K562 (cell line): ENCODE data around the gene NR3C1. TPM values are rescaled to one million over a fixed set of nuclear protein-coding genes. Genes with fewer than 3 reads are reported as not detected.

Source experiments
- ATAC-seq: fragments of 200-7000 bp; cut with Tn5 transposase; 3 replicates; pipeline ENCODE4 v1.9.1; 2020; ENCODE audit warnings: moderate library complexity
- BruUV-seq: library from RNA; stranded (reverse); fragments of 400-500 nt; replicated peaks from 2 replicates; lab custom pipeline; 2021; lab: Mats Ljungman, UMichigan
- CTCF ChIA-PET: fragments of 300-600 bp; formaldehyde crosslinking; extraction: SDS; loops from one replicate; lab custom pipeline; 2021; ENCODE audit warnings: low intra/inter-chr PET ratio; lab: Yijun Ruan, JAX
- POLR2A ChIA-PET: fragments of 300-600, 350-650 bp; sonication (Branson Sonifier 250); formaldehyde crosslinking; extraction: SDS; loops from one replicate; lab custom pipeline; 2021; ENCODE audit warnings: antibody characterized with exemption, inconsistent platforms; lab: Yijun Ruan, JAX
- DNase-seq, 4 experiments: peaks; one replicate each; pipeline versions ENCODE4 v3.0.0 to v3.0.0-alpha.2; 2011 to 2018; ENCODE audit warnings: low spot score in 3 of 4, mixed read lengths in 3 of 4; ENCODE audit errors: extremely low read depth in 1 of 4
- FAIRE-seq: peaks from 2 replicates; lab custom pipeline; 2011; peaks lifted over from hg19 to GRCh38; lab: Jason Lieb, UNC
- H2AFZ ChIP-seq: 2 replicates; pipeline ENCODE4 v1.6.0; 2011; ENCODE audit warnings: low read depth, low read length, control low read depth, inconsistent platforms
- H3K27ac ChIP-seq: fragments of 200-600 bp; 3 replicates; pipeline ENCODE4 v1.8.0; 2011; ENCODE audit warnings: low read depth, mild to moderate bottlenecking, control low read depth, inconsistent platforms, low read length, moderate library complexity, mixed read lengths; ENCODE audit errors: extremely low read depth
- H3K27me3 ChIP-seq, 2 experiments: fragments of 300-600 bp in 1 of 2; 2 replicates in 1 of 2; 3 replicates in 1 of 2; pipeline versions ENCODE4 v1.6.0 to v1.8.0; 2011; ENCODE audit warnings: inconsistent platforms in 2 of 2, low read length in 2 of 2, mild to moderate bottlenecking in 1 of 2, mixed read lengths in 1 of 2, moderate library complexity in 1 of 2; ENCODE audit not compliant: control insufficient read depth in 2 of 2, insufficient read depth in 2 of 2
- H3K36me3 ChIP-seq: fragments of 300-600 bp; 3 replicates; pipeline ENCODE4 v1.8.0; 2011; ENCODE audit warnings: mild to moderate bottlenecking, low read length, inconsistent platforms; ENCODE audit not compliant: control insufficient read depth, insufficient read depth
- H3K4me1 ChIP-seq, 2 experiments: fragments of 200-600 bp in 1 of 2; replicated peaks in 1 of 2; 2 replicates in 1 of 2; 3 replicates in 1 of 2; pipeline versions ENCODE4 v1.5.1 to v1.8.0; 2011; ENCODE audit warnings: inconsistent platforms in 2 of 2, low read length in 2 of 2, mild to moderate bottlenecking in 1 of 2, mixed read lengths in 1 of 2, moderate library complexity in 1 of 2; ENCODE audit not compliant: control insufficient read depth in 2 of 2, insufficient read depth in 2 of 2
- H3K4me2 ChIP-seq: 2 replicates; pipeline ENCODE4 v1.6.1; 2011; ENCODE audit warnings: low read length, control low read depth, inconsistent platforms, mixed read lengths; ENCODE audit not compliant: insufficient read depth
- H3K4me3 ChIP-seq: fragments of 200-600 bp; sonication (generic), shearing (Covaris generic); 2 replicates; pipeline ENCODE4 v1.5.1; 2016; ENCODE audit warnings: control low read depth, inconsistent platforms
- H3K79me2 ChIP-seq: fragments of 200-600 bp; 3 replicates; pipeline ENCODE4 v1.8.0; 2011; ENCODE audit warnings: low read length, inconsistent platforms; ENCODE audit not compliant: control insufficient read depth, insufficient read depth
- H3K9ac ChIP-seq, 2 experiments: 2 replicates each; pipeline versions ENCODE4 v1.6.0 to v1.6.1; 2011; ENCODE audit warnings: low read depth in 2 of 2, low read length in 2 of 2, control low read depth in 1 of 2, inconsistent platforms in 1 of 2, mild to moderate bottlenecking in 1 of 2, mixed read lengths in 1 of 2; ENCODE audit not compliant: insufficient read depth in 1 of 2
- H3K9me1 ChIP-seq: one replicate; pipeline ENCODE4 v1.6.0; 2011; ENCODE audit warnings: inconsistent platforms, mild to moderate bottlenecking, low read length, moderate library complexity; ENCODE audit not compliant: control insufficient read depth, insufficient read depth
- H3K9me3 ChIP-seq: replicated peaks from 2 replicates; pipeline ENCODE4 v1.5.1; 2011; ENCODE audit warnings: low read depth, low read length, inconsistent platforms; ENCODE audit not compliant: control insufficient read depth, insufficient read depth
- H4K20me1 ChIP-seq: replicated peaks from 2 replicates; pipeline ENCODE4 v1.6.1; 2011; ENCODE audit warnings: low read length, inconsistent platforms, mixed read lengths; ENCODE audit not compliant: control insufficient read depth, insufficient read depth
- C11orf30 ChIP-seq: fragments of 450-650 bp; IDR thresholded peaks from 2 replicates; pipeline ENCODE4 v1.6.1; 2016; ENCODE audit warnings: low read depth, mild to moderate bottlenecking
- ELF4 ChIP-seq: fragments of 450-650 bp; formaldehyde crosslinking; IDR thresholded peaks from 2 replicates; pipeline ENCODE4 v1.4.0; 2022; ENCODE audit warnings: missing genetic modification characterization
- MAFF ChIP-seq: IDR thresholded peaks from 2 replicates; pipeline ENCODE4 v1.6.1; 2012; ENCODE audit warnings: low read length, improper control_type of control experiment
- MAFG ChIP-seq: fragments of 450-650 bp; conservative IDR thresholded peaks from 2 replicates; pipeline ENCODE4 v1.6.1; 2016; ENCODE audit warnings: missing genetic modification characterization, missing compliant biosample characterization
- MAFK ChIP-seq: IDR thresholded peaks from 2 replicates; pipeline ENCODE4 v1.6.1; 2011; ENCODE audit warnings: low read length, improper control_type of control experiment
- PHF8 ChIP-seq: fragments of 200-600 bp; sonication (generic); IDR thresholded peaks from 2 replicates; pipeline ENCODE4 v1.6.1; 2012; ENCODE audit warnings: mixed run types, mild to moderate bottlenecking, inconsistent platforms, low read length, moderate library complexity, borderline replicate concordance
- POLR2G ChIP-seq: fragments of 200-400 bp; formaldehyde crosslinking; IDR thresholded peaks from 2 replicates; pipeline ENCODE4 v1.6.1; 2017; ENCODE audit warnings: low read depth, mild to moderate bottlenecking, antibody characterized with exemption, low read length, moderate library complexity
- PREB ChIP-seq: sonication (generic); formaldehyde crosslinking; IDR thresholded peaks from 2 replicates; pipeline ENCODE4 v1.8.1; 2023; ENCODE audit warnings: mild to moderate bottlenecking, missing genetic modification reagents
- ZBTB26 ChIP-seq: fragments of 450-650 bp; formaldehyde crosslinking; IDR thresholded peaks from 2 replicates; pipeline ENCODE4 v1.4.0; 2022; ENCODE audit warnings: missing genetic modification characterization
- ZFP91 ChIP-seq: sonication (generic); formaldehyde crosslinking; IDR thresholded peaks from 2 replicates; pipeline ENCODE4 v1.8.0; 2022; ENCODE audit warnings: mild to moderate bottlenecking, missing genetic modification reagents
- ZNF316 ChIP-seq: fragments of 450-650 bp; IDR thresholded peaks from 2 replicates; pipeline ENCODE4 v1.6.1; 2016
- WGBS: fragments of 100-300 bp; shearing (Covaris generic); methylation state at CpG from one replicate; pipeline ENCODE4 v1.1.6; 2016; ENCODE audit warnings: low coverage, mixed read lengths; ENCODE audit not compliant: insufficient coverage; ENCODE audit errors: missing lambda C conversion rate; 5-methylcytosine and 5-hydroxymethylcytosine counted together
- in situ Hi-C: fragments of 300-500 bp; cut with MboI; formaldehyde crosslinking; loops from 4 replicates; pipeline ENCODE4 v1.15.0; 2018; ENCODE audit warnings: inconsistent platforms, mixed read lengths
- intact Hi-C: fragments of 100-400 bp; cut with micrococcal nuclease; formaldehyde crosslinking; loops from 2 replicates; pipeline ENCODE4 v1.14.2; 2022
- polyA plus RNA-seq, 8 experiments: library from polyadenylated mRNA; depleted of rRNA in 4 of 8; stranded (reverse) in 5 of 8; unstranded in 3 of 8; fragments of >200 nt; fragmentation: Nextera tagmentation in 2 of 8; fragmentation: Illumina TruSeq in 1 of 8; extraction: Ambion mirVana in 2 of 8; extraction: Trizol in 1 of 8; gene quantifications; 2 replicates each; pipeline versions ENCODE4 v1.2.1 to v1.2.3, GENCODE V29; 2011 to 2014; ENCODE audit warnings: inconsistent platforms in 1 of 8, missing spikeins in 1 of 8
- total RNA-seq, 7 experiments: library from RNA; depleted of rRNA in 6 of 7; stranded (reverse); fragments of >200 nt in 6 of 7; fragmentation: Illumina TruSeq in 2 of 7; extraction: Trizol in 2 of 7; gene quantifications; 2 replicates each; pipeline versions ENCODE4 v1.2.1 to v1.2.3, GENCODE V29; 2011 to 2021; ENCODE audit warnings: low replicate concordance in 1 of 7
- TF ChIP-seq, protein P1 (sequence below): sonication (generic); formaldehyde crosslinking; IDR thresholded peaks from 2 replicates; pipeline ENCODE4 v1.8.0; 2022; ENCODE audit warnings: missing genetic modification reagents, mild to moderate bottlenecking, borderline replicate concordance

NR3C1 gene
- total and polyA plus RNA-seq, 9 of the 15 experiments (the other 6 are each of a cell fraction or from before 2014, with no cell fraction given): 8.2 to 36.0 (median 15.0) TPM

DNA sequence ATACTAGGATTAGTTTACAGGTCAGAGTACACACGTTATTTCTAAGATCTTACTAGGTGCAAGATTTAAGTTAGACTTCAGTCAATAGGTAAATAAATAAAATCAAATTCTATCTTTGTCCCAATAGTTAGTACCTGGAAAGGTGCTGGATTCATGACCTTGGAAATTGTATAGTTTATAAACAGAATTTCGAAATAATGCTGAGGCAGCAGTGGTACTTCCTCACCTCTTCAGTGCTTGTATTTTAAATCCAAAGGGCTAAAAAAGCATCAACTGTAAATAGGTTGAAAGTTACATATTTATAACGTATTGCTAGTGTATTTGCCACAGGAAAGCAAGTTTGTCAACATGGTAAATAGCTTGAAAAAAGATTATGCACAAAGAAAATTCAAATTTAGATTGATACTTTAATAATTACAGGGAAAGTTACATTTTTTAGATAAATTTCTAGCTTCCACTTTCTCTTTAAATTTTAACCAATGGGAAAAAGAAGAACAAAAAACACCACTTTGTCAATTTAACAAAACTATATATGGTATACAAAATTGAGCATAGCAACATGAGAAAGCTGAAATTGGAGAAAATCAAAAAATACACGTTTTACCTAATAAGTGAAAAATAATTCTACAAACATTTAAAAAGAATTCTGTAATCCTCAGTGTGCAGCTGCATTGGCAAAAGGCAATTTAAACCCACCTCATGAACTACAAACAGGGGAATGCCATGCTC lies 46.5 kb downstream of the NR3C1 start:
- Histone ChIP-seq H3K4me2 (no peak overlapping the region), H2AFZ (no peak overlapping the region), H3K4me3 (no peak overlapping the region), H3K9me3 (no peaks in the 10 kb centered on the region), H4K20me1 (no peaks in the 10 kb centered on the region), H3K4me1 (peaks cover 0 to 9% of the 10 kb centered on the region in 2 experiments; a peak in 3 of 5 replicates), H3K27me3 (no peaks in the 10 kb centered on the region), H3K79me2 (peaks cover 72% of the 10 kb centered on the region), H3K36me3 (no peaks in the 10 kb centered on the region), H3K27ac (no peak overlapping the region), H3K9ac (no peak overlapping the region), H3K9me1 (no peaks in the 10 kb centered on the region)
- ATAC-seq (no peak), FAIRE-seq (no peak), DNase-seq (no peak)
- in situ Hi-C loops: no loop called here
- intact Hi-C loops: no loop called here
- ChIA-PET POLR2A (interaction anchor here (1.8 kb wide), 1 partner anchor 12 kb away, joined by 4 read pairs; no protein-coding TSS in a partner anchor), CTCF (no interaction called here)
- WGBS: 50% methylated on average over 4 of the region's 4 CpGs
- TF ChIP-seq POLR2G (no peak), MAFG (peak; percentile 58), ZFP91 (CRISPR knock-in tag) (no peak), MAFF (peak; percentile 60), C11orf30 (peak; percentile 74), ZNF316 (peak; percentile 77), ELF4 (CRISPR knock-in tag) (no peak), ZBTB26 (CRISPR knock-in tag) (no peak), MAFK (peak; percentile 55; the same call in 1 of the 2 replicates), PREB (CRISPR knock-in tag) (no peak), PHF8 (no peak)
- TF ChIP-seq, protein P1, sequence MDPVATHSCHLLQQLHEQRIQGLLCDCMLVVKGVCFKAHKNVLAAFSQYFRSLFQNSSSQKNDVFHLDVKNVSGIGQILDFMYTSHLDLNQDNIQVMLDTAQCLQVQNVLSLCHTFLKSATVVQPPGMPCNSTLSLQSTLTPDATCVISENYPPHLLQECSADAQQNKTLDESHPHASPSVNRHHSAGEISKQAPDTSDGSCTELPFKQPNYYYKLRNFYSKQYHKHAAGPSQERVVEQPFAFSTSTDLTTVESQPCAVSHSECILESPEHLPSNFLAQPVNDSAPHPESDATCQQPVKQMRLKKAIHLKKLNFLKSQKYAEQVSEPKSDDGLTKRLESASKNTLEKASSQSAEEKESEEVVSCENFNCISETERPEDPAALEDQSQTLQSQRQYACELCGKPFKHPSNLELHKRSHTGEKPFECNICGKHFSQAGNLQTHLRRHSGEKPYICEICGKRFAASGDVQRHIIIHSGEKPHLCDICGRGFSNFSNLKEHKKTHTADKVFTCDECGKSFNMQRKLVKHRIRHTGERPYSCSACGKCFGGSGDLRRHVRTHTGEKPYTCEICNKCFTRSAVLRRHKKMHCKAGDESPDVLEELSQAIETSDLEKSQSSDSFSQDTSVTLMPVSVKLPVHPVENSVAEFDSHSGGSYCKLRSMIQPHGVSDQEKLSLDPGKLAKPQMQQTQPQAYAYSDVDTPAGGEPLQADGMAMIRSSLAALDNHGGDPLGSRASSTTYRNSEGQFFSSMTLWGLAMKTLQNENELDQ (CRISPR knock-in tag): no peak
- no TSS peak for BruUV-seq
